HG03060 (cell line): ENCODE measurements around the gene ZNF724.
A peak's percentile ranks its signal among the peaks of the same experiment; 100 is the strongest.
"Not testable (repeated sequence)": the region's sequence is repeated elsewhere in the genome, so short reads cannot be mapped to it uniquely, and the experiment has no call there.

Experiments used
- ATAC-seq: cut with Tn5 transposase; IDR thresholded peaks from one replicate; pipeline ENCODE4 v1.9.1; 2021; ENCODE audit warnings: low read depth, moderate number of reproducible peaks; ENCODE audit not compliant: unreplicated experiment

ZNF724 gene

DNA sequence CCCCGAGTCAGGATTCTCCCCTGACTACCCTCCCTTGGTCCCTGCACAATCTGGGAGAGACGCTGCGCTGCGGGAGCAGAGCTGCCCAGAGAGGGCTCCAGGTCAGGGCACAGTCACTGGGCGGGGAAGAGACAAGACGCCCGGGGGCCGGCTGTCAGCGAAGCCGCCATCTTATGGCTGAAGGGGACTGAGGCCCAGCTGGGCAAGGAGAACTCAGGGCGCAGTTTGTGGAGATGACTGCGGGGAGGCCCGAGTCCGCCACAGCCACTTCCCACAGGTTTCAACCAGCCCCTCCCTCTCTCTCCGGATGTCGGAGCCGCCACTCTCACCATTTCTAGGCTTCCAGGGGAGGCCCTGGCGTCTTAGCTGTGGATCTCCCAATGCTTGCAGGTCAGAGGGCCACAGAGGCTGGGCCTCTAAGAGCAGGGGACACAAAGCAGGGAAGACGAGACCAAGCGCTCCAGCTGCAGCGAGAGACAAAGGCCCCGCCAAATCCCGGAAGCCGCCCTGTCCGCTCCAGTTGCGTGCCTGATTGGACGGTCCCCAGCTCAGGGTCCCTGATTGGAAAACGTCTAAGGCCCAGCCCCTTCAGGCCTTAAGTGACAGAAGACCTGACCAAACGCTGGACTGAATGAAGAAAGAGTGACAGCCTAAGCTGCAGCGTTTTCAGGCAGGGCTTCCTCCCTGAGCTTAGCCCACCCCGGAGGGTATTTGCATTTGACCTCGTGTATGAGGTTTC, at the start of gene ZNF724:
TSS of gene ZNF724 (minus strand) at position 484 of the 739 bp plus-strand sequence. CDS start at position 332, 152 bp downstream.
- ATAC-seq = peak; percentile 96

GRCh38 chr19:23294141-23294540, 43.9 kb upstream of the ZNF724 start:
- ATAC-seq = no peak

- ATAC-seq = not testable (repeated sequence)
Observed at GRCh38 chr19:23289966-23290365, 39.8 kb upstream of the ZNF724 start.

- ATAC-seq = no peak
Observed at GRCh38 chr19:23287620-23288019, 37.4 kb upstream of the ZNF724 start.

- no peak for ATAC-seq
Observed at GRCh38 chr19:23286477-23286876, 36.3 kb upstream of the ZNF724 start.

- no peak for ATAC-seq
Observed at GRCh38 chr19:23285948-23286347, 35.8 kb upstream of the ZNF724 start.

DNA sequence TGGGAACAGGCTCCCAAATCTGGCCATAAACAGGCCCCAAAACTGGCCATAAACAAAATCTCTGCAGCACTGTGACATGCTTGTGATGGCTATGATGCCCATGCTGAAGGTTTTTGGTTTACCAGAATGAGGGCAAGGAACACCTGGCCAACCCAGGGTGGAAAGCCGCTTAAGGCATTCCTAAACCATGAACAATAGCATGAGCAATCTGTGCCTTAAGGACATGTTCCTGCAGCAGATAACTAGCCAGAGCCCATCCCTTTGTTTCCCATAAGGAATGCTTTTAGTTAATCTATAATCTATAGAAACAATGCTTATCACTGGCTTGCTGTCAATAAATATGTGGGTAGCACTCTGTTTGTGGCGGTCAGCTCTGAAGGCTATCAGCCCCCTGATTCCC, 35.1 kb upstream of the ZNF724 start:
- ATAC-seq = not testable (repeated sequence)

DNA sequence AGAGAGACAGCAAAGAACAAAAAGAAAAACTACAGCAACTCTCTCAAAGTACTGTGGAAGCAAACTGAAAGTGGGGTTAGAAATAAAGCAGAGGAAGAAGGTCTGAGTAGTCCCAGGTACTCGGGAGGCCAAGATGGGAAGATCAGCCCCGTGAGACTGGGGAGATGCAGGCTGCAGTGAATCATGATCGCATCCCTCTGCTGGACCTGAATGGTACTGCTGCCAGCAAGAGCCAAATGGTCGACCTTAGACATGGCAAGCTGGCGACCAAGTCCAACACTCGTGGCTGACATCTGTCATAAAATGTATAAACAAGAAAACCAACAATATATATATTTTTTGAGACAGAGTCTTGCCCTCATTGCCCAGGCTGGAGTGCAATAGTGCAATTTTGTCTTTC, 33.7 kb upstream of the ZNF724 start:
- no peak for ATAC-seq

DNA sequence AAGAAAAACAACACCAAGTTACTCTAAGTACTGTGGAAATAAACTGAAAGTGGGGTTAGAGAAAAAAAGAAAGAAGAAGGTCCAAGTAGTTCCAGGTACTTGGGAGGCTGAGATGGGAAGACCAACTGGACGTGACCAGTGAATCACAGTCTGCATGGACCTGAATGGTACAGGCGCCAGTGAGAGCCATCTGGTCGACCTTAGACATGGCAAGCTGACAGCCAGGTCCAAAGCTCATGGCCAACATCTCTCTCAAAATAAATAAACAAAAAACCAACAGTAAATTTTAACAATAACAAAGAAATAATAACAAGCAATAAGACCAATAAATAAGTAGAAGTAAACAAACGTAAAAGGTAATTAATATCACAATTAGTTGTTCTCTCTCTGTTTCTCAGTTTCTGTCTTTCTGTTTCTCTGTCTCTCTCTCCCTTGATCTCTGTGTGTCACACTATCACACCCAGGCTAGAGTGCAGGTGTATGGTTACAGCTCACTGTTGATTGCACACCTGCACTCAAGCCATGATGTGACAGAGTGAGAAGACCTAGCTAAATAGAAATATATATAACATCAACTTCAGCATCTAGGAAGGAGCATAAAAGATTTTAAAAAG, 31.6 kb upstream of the ZNF724 start:
- ATAC-seq = no peak

DNA sequence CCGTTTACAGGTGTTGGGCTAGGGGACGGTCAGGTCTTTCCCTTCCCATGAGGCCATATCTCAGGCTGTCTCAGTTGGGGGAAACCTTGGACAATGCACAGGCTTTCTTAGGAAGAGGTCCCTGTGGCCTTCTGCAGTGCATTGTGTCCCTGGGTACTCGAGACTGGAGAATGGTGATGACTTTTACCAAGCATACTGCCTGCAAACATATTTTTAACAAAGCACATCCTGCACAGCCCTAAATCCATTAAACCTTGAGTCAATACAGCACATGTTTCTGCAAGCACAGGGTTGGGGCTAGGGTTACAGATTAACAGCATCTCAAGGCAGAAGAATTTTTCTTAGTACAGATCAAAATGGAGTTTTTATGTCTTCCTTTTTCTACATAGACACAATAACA, 27.9 kb upstream of the ZNF724 start:
- ATAC-seq = not testable (repeated sequence)

GRCh38 chr19:23273590-23274412, 23.6 kb upstream of the ZNF724 start:
- peak; percentile 98 for ATAC-seq

DNA sequence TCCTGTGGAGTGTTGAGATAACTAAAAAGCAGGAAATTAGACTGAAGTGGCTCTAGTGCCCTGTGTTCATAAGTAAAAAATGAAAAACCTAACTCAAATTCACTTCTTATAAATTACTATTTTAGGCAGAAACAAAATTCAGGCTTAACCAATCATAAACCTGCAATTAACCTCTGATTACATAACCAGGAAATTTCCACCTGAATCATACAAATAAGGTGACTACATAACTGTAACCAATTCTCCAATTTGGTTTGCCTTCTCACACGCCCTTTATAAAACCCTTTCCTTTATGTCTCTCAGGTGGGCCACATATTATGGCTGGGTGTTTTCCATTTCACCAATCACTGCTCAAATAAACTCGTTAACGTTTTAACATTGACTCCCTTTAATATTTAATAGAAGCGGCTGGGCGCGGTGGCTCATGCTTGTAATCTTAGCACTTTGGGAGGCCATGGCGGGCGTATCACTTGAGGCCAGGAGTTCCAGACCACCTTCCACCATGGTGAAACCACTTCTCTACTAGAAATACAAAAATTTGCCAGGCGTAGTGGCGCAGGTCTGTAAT, 22.9 kb upstream of the ZNF724 start:
- no peak for ATAC-seq

GRCh38 chr19:23263870-23264590, 13.8 kb upstream of the ZNF724 start:
- no peak for ATAC-seq

GRCh38 chr19:23263396-23263795, 13.2 kb upstream of the ZNF724 start:
- no peak for ATAC-seq

GRCh38 chr19:23262920-23263319, 12.7 kb upstream of the ZNF724 start:
- ATAC-seq = no peak

GRCh38 chr19:23261496-23262020, 11.4 kb upstream of the ZNF724 start:
- ATAC-seq = no peak

DNA sequence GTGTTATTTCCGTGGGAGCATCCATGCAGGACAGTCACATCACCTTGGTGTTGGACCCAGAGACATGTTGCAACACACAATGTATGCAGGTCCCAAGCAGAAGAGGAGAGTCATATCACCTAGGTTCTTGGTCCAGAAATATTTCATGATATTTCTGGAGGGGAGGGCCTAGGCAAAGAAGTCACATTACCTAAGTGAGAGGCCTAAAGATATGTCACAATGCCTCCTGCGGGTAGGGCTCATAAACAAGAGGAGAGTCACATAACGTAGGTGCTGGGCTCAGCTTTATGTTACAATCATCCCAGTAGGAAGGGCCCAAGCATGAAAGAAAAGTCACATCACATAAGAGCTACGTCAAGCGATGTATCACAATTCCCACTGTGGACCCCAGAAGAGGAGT, 10.8 kb upstream of the ZNF724 start:
- ATAC-seq = no peak

DNA sequence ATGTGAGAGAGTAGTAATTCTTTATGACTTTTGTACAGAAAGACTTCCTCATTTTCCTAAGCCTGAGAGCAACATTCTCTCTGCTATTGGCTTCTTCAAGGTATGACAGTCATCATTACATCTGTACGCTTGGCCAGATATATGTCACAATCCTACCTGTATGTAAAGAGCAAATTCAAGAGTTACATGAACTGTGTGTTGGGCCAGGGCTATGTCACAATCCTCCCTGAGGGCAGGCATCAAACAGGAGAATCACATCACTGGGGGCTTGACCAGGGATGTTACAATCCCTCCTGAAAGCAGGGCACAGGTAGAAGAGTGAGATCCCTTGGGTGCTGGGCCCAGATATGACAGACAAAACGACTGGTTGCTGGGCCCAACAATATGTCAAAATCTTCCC, 9.8 kb upstream of the ZNF724 start:
- no peak for ATAC-seq

DNA sequence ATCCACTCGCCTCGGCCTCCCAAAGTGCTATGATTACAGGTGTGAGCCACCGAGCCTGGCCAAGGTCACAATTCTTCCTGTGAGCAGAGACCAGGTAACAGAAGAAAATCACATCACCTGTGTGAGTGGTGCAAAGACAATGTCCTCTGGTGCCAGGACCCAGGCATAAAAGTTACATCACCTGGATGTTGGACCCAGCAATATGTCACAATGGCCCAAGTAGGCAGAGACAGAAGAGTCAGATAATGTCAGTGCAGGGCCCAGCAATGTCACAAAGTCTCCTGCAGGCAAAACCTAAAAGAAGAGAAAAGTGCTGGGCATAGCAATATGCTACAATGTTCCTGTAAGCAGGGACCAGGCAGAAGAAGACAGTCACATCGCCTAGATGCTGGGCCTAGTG, 5.5 kb upstream of the ZNF724 start:
- no peak for ATAC-seq
